IMR-90 (cell line): ENCODE data around the gene PCNX2. TPM values are rescaled to one million over a fixed set of nuclear protein-coding genes. Genes with fewer than 3 reads are reported as not detected.

Experiments
- ATAC-seq: fragments of 200-7000 bp; cut with Tn5 transposase; 2 replicates; pipeline ENCODE4 v1.9.1; 2020; ENCODE audit warnings: low read depth, mild to moderate bottlenecking, moderate library complexity
- BruUV-seq: library from RNA; stranded (reverse); fragments of 400-500 nt; replicated peaks from 2 replicates; lab custom pipeline; 2021; lab: Mats Ljungman, UMichigan
- CTCF ChIA-PET: fragments of 300-600 bp; formaldehyde crosslinking; extraction: SDS; loops from one replicate; lab custom pipeline; 2021; ENCODE audit warnings: antibody characterized with exemption; lab: Yijun Ruan, JAX
- POLR2A ChIA-PET: fragments of 300-600 bp; sonication (Branson Sonifier 250); formaldehyde crosslinking; loops from one replicate; lab custom pipeline; 2022; ENCODE audit warnings: antibody characterized with exemption; ENCODE audit not compliant: unreplicated experiment; lab: Charles Lee
- DNase-seq: peaks from one replicate; pipeline ENCODE4 v3.0.0; 2013
- H2AFZ ChIP-seq: replicated peaks from 2 replicates; pipeline ENCODE3; 2013; ENCODE audit warnings: low read length, mild to moderate bottlenecking; ENCODE audit not compliant: poor library complexity
- H2AK5ac ChIP-seq: 2 replicates; pipeline ENCODE4 v1.6.1; 2013; ENCODE audit warnings: low read depth, low read length, inconsistent platforms
- H2AK9ac ChIP-seq: replicated peaks from 2 replicates; pipeline ENCODE3; 2013; ENCODE audit warnings: mild to moderate bottlenecking, low read depth, low read length, moderate library complexity; ENCODE audit not compliant: poor library complexity
- H2BK120ac ChIP-seq: 2 replicates; pipeline ENCODE4 v1.6.1; 2013; ENCODE audit warnings: low read depth, low read length, inconsistent platforms
- H2BK15ac ChIP-seq: 3 replicates; pipeline ENCODE4 v1.6.1; 2013; ENCODE audit warnings: low read depth, low read length, inconsistent platforms
- H2BK20ac ChIP-seq: 2 replicates; pipeline ENCODE4 v1.6.1; 2013; ENCODE audit warnings: low read depth, mild to moderate bottlenecking, inconsistent platforms, low read length, moderate library complexity
- H2BK5ac ChIP-seq: 2 replicates; pipeline ENCODE4 v1.6.1; 2013; ENCODE audit warnings: mild to moderate bottlenecking, low read depth, low read length, inconsistent platforms; ENCODE audit not compliant: poor library complexity, severe bottlenecking
- H3K14ac ChIP-seq: replicated peaks from 2 replicates; pipeline ENCODE4 v1.6.1; 2013; ENCODE audit warnings: low read depth, low read length, inconsistent platforms
- H3K18ac ChIP-seq: 2 replicates; pipeline ENCODE4 v1.6.1; 2013; ENCODE audit warnings: low read depth, low read length, control low read depth
- H3K23ac ChIP-seq: 2 replicates; pipeline ENCODE4 v1.6.1; 2013; ENCODE audit warnings: low read depth, low read length, inconsistent platforms
- H3K27ac ChIP-seq: 2 replicates; pipeline ENCODE4 v1.5.1; 2013; ENCODE audit warnings: mild to moderate bottlenecking, control low read depth, low read length; ENCODE audit not compliant: insufficient read depth
- H3K27me3 ChIP-seq: 2 replicates; pipeline ENCODE4 v1.6.1; 2013; ENCODE audit warnings: low read length; ENCODE audit not compliant: control insufficient read depth, insufficient read depth
- H3K36me3 ChIP-seq: 2 replicates; pipeline ENCODE4 v1.6.1; 2013; ENCODE audit warnings: low read length, mixed read lengths; ENCODE audit not compliant: control insufficient read depth, insufficient read depth
- H3K4ac ChIP-seq: 2 replicates; pipeline ENCODE4 v1.6.1; 2013; ENCODE audit warnings: low read depth, low read length, inconsistent platforms
- H3K4me1 ChIP-seq: 2 replicates; pipeline ENCODE4 v1.6.1; 2013; ENCODE audit warnings: low read length, mixed read lengths; ENCODE audit not compliant: control insufficient read depth, insufficient read depth
- H3K4me2 ChIP-seq: 2 replicates; pipeline ENCODE4 v1.6.1; 2013; ENCODE audit warnings: low read depth, mild to moderate bottlenecking, control low read depth, low read length, moderate library complexity
- H3K4me3 ChIP-seq: 2 replicates; pipeline ENCODE4 v1.5.1; 2013; ENCODE audit warnings: low read depth, mild to moderate bottlenecking, control low read depth, low read length, moderate library complexity; ENCODE audit not compliant: insufficient read depth
- H3K56ac ChIP-seq: 2 replicates; pipeline ENCODE4 v1.6.1; 2013; ENCODE audit warnings: low read length, inconsistent platforms; ENCODE audit not compliant: insufficient read depth; ENCODE audit errors: extremely low read depth
- H3K79me1 ChIP-seq, 2 experiments: 2 replicates each; pipeline ENCODE4 v1.6.1; 2013; ENCODE audit warnings: low read length in 2 of 2, inconsistent platforms in 1 of 2, low read depth in 1 of 2
- H3K9ac ChIP-seq: 2 replicates; pipeline ENCODE4 v1.6.1; 2013; ENCODE audit warnings: low read depth, low read length, control low read depth
- H3K9me1 ChIP-seq: 2 replicates; pipeline ENCODE4 v1.6.1; 2013; ENCODE audit warnings: low read length, inconsistent platforms; ENCODE audit not compliant: insufficient read depth
- H3K9me3 ChIP-seq: 2 replicates; pipeline ENCODE4 v1.6.1; 2013; ENCODE audit warnings: low read length; ENCODE audit not compliant: control insufficient read depth, insufficient read depth
- H4K20me1 ChIP-seq: 2 replicates; pipeline ENCODE4 v1.6.1; 2013; ENCODE audit warnings: low read length, inconsistent platforms; ENCODE audit not compliant: insufficient read depth
- H4K5ac ChIP-seq: 2 replicates; pipeline ENCODE4 v1.6.1; 2013; ENCODE audit warnings: mild to moderate bottlenecking, low read depth, low read length, control low read depth
- H4K8ac ChIP-seq, 2 experiments: 2 replicates each; pipeline ENCODE4 v1.6.1; 2013; ENCODE audit warnings: low read depth in 2 of 2, low read length in 2 of 2, control low read depth in 1 of 2, inconsistent platforms in 1 of 2
- H4K91ac ChIP-seq: 2 replicates; pipeline ENCODE4 v1.6.1; 2013; ENCODE audit warnings: low read depth, low read length, inconsistent platforms; ENCODE audit not compliant: insufficient read depth
- BHLHE40 ChIP-seq: fragments of 150-350 bp; IDR thresholded peaks from 2 replicates; pipeline ENCODE4 v1.6.1; 2016; ENCODE audit warnings: mild to moderate bottlenecking, low read depth, low read length
- CEBPB ChIP-seq: IDR thresholded peaks from 2 replicates; pipeline ENCODE4 v1.6.1; 2012; ENCODE audit warnings: low read depth, low read length, improper control_type of control experiment
- CHD1 ChIP-seq: IDR thresholded peaks from 2 replicates; pipeline ENCODE4 v1.6.1; 2012; ENCODE audit warnings: low read depth, low read length, improper control_type of control experiment
- CTCF ChIP-seq: conservative IDR thresholded peaks from 2 replicates; pipeline ENCODE4 v1.5.1; 2012; ENCODE audit warnings: mild to moderate bottlenecking, low read depth, low read length, improper control_type of control experiment
- FOS ChIP-seq: fragments of 150-350 bp; IDR thresholded peaks from 2 replicates; pipeline ENCODE4 v1.6.1; 2016; ENCODE audit warnings: low read depth, low read length
- MAFK ChIP-seq: IDR thresholded peaks from 2 replicates; pipeline ENCODE4 v1.6.1; 2012; ENCODE audit warnings: low read depth, low read length, improper control_type of control experiment
- MAZ ChIP-seq: IDR thresholded peaks from 2 replicates; pipeline ENCODE4 v1.6.1; 2012; ENCODE audit warnings: low read depth, mild to moderate bottlenecking, low read length, improper control_type of control experiment, moderate library complexity, borderline replicate concordance
- MXI1 ChIP-seq: IDR thresholded peaks from 2 replicates; pipeline ENCODE4 v1.6.1; 2012; ENCODE audit warnings: low read depth, mild to moderate bottlenecking, low read length, moderate library complexity, borderline replicate concordance
- NFE2L2 ChIP-seq: fragments of 150-350 bp; IDR thresholded peaks from 2 replicates; pipeline ENCODE4 v1.6.1; 2016; ENCODE audit warnings: low read depth, mild to moderate bottlenecking, low read length
- POLR2A ChIP-seq: IDR thresholded peaks from 2 replicates; pipeline ENCODE4 v1.6.1; 2012; ENCODE audit warnings: mild to moderate bottlenecking, low read depth, low read length
- RAD21 ChIP-seq: IDR thresholded peaks from 2 replicates; pipeline ENCODE4 v1.6.1; 2012; ENCODE audit warnings: low read length, improper control_type of control experiment
- RCOR1 ChIP-seq: IDR thresholded peaks from 2 replicates; pipeline ENCODE4 v1.6.1; 2012; ENCODE audit warnings: mild to moderate bottlenecking, low read length, improper control_type of control experiment; ENCODE audit not compliant: insufficient replicate concordance
- RFX5 ChIP-seq: IDR thresholded peaks from 2 replicates; pipeline ENCODE4 v1.8.0; 2012; ENCODE audit warnings: low read depth, mild to moderate bottlenecking, low read length, moderate library complexity
- SMC3 ChIP-seq: fragments of 150-350 bp; IDR thresholded peaks from 2 replicates; pipeline ENCODE4 v1.6.1; 2016; ENCODE audit warnings: low read depth, mild to moderate bottlenecking, antibody characterized with exemption, low read length, moderate library complexity
- USF2 ChIP-seq: fragments of 150-350 bp; IDR thresholded peaks from 2 replicates; pipeline ENCODE4 v1.6.1; 2017; ENCODE audit warnings: mild to moderate bottlenecking, antibody characterized with exemption, low read length, low read depth
- WGBS, 2 experiments: methylation state at CpG; one replicate each; pipeline versions ENCODE4 v1.1.5 to v1.1.7; 2013; ENCODE audit warnings: missing lambda C conversion rate in 2 of 2; ENCODE audit not compliant: insufficient read length in 1 of 2; ENCODE audit errors: extremely low coverage in 2 of 2; 5-methylcytosine and 5-hydroxymethylcytosine counted together
- dilution Hi-C: fragments of 300-500 bp; cut with HindIII; formaldehyde crosslinking; loops from one replicate; pipeline ENCODE4 v1.14.3; 2018; ENCODE audit warnings: low sequenced_read_pairs; ENCODE audit not compliant: unreplicated experiment
- in situ Hi-C: fragments of 300-500 bp; cut with MboI; formaldehyde crosslinking; loops from 3 replicates; pipeline ENCODE4 v1.14.3; 2019; ENCODE audit warnings: low sequenced_read_pairs, inconsistent platforms, mixed read lengths
- intact Hi-C: fragments of 100-400 bp; cut with micrococcal nuclease; formaldehyde crosslinking; loops from 2 replicates; pipeline ENCODE4 v1.10.0; 2022
- polyA plus RNA-seq, 3 experiments: library from polyadenylated mRNA; depleted of rRNA; stranded (reverse); fragments of >200 nt; gene quantifications; 2 replicates each; pipeline ENCODE4 v1.2.3, GENCODE V29; 2012; ENCODE audit warnings: low replicate concordance in 1 of 3
- total RNA-seq: library from RNA; depleted of rRNA; stranded (reverse); fragments of >200 nt; gene quantifications from 2 replicates; pipeline ENCODE4 v1.2.3, GENCODE V29; 2012
- TF ChIP-seq, protein P1 (sequence below): fragments of 150-350 bp; IDR thresholded peaks from 2 replicates; pipeline ENCODE4 v1.6.1; 2016; ENCODE audit warnings: low read depth, mild to moderate bottlenecking, low read length, moderate library complexity, borderline replicate concordance

The PCNX2 gene
- total and polyA plus RNA-seq, 2 of the 4 experiments (the other 2 are of a cell fraction) = 15.9 to 22.6 TPM

DNA sequence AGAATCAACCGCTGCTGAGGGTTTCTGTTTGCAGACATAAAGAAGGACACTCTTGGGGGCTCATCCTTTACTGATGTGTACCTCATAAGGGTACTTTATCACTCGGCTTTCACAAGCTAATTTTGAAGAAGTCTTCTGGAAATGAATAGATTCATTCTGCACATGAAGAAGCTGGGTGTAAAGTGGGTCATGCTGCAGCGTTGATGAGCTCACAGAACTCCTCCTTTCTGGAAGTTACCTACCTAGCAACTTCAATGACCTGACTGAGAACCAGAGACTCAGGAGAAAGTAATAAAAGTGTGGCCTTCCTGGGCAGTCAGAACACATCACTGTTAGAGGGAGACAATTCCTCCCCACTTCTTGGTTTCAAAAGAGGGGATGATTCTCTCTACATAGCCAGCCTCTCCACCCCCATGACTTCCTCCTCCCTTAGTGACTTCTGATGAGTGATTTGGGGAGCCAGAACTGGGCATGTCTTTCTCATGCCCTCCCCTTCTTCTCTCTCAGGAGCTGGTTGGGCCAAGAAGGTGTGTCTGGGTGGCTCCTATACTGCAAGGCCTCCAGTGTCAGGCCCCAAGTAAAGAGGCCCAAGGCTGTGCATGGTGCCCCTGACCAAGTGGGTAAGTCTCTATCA, 27.0 kb downstream of the PCNX2 start:
- H3K56ac ChIP-seq = no peak overlapping the region
- no peak overlapping the region for H4K91ac ChIP-seq
- H4K5ac ChIP-seq = no peak overlapping the region
- H2BK15ac ChIP-seq = no peak overlapping the region
- no peak overlapping the region for H3K4ac ChIP-seq
- peaks cover 7 to 24% of the 10 kb centered on the region in 2 experiments; a peak in 3 of 4 replicates for H3K79me1 ChIP-seq
- WGBS, 2 experiments = 100% methylated on average over 1 of the region's 3 CpGs; no CpG with 5 or more reads in 1 of the 2 experiments
- no peak overlapping the region for H3K23ac ChIP-seq
- ChIA-PET CTCF (no interaction called here), POLR2A (no interaction called here)
- in situ Hi-C loops = no loop called here
- no peak for ATAC-seq
- dilution Hi-C loops = no loop called here
- H3K9me1 ChIP-seq = no peaks in the 10 kb centered on the region
- H2AK5ac ChIP-seq = no peak overlapping the region
- H3K27ac ChIP-seq = no peak overlapping the region
- no peak overlapping the region for H2BK20ac ChIP-seq
- no peaks in the 10 kb centered on the region for H3K9me3 ChIP-seq
- H3K4me2 ChIP-seq = no peak overlapping the region
- no peak overlapping the region for H2BK5ac ChIP-seq
- no peak overlapping the region for H2BK120ac ChIP-seq
- no peaks in the 10 kb centered on the region; the same call in 1 of the 2 replicates for H4K20me1 ChIP-seq
- H4K8ac ChIP-seq = no peak overlapping the region
- no peaks in the 10 kb centered on the region for H3K27me3 ChIP-seq
- H2AK9ac ChIP-seq = no peak overlapping the region
- H3K4me3 ChIP-seq = no peak overlapping the region
- H3K14ac ChIP-seq = no peak overlapping the region
- no peak overlapping the region for H2AFZ ChIP-seq
- intact Hi-C loops = no loop called here
- no peak for DNase-seq
- H3K36me3 ChIP-seq = no peaks in the 10 kb centered on the region
- no peak overlapping the region for H3K18ac ChIP-seq
- H3K9ac ChIP-seq = no peak overlapping the region
- TF ChIP-seq MAFK (no peak), POLR2A (no peak), RCOR1 (no peak), MXI1 (no peak), MAZ (no peak), RAD21 (no peak), SMC3 (no peak), RFX5 (no peak), CEBPB (no peak), CTCF (no peak), BHLHE40 (no peak), NFE2L2 (no peak), FOS (no peak), USF2 (no peak), CHD1 (no peak)
- TF ChIP-seq, protein P1, sequence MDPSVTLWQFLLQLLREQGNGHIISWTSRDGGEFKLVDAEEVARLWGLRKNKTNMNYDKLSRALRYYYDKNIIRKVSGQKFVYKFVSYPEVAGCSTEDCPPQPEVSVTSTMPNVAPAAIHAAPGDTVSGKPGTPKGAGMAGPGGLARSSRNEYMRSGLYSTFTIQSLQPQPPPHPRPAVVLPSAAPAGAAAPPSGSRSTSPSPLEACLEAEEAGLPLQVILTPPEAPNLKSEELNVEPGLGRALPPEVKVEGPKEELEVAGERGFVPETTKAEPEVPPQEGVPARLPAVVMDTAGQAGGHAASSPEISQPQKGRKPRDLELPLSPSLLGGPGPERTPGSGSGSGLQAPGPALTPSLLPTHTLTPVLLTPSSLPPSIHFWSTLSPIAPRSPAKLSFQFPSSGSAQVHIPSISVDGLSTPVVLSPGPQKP = no peak
- BruUV-seq = no TSS peak
- H3K4me1 ChIP-seq = no peaks in the 10 kb centered on the region
